Activated CD8-positive, alpha-beta memory T cell treated with anti-CD3 and anti-CD28 coated beads for 36 hours (primary cell): ENCODE results near the gene CEP162. TPM values are rescaled to one million over a fixed set of nuclear protein-coding genes. Genes with fewer than 3 reads are reported as not detected.

Experiments used
- total RNA-seq, 2 experiments: library from RNA; stranded (reverse); gene quantifications; one replicate each; pipeline ENCODE4 v1.2.3, GENCODE V29; 2021

The CEP162 gene
- total RNA-seq, 2 experiments from 2014 or later: 5.4 to 6.3 TPM

Other genes with a start within 250 kb of the CEP162 start
- gene MRAP2, start 193.9 kb downstream of the CEP162 start, total RNA-seq: not detected